OCI-LY1 (cell line): ENCODE results near the gene PRPF4.

ENCODE experiments used
- H2AFZ ChIP-seq: fragments of 200-600 bp; sonication (generic), shearing (Covaris generic); 2 replicates; pipeline ENCODE4 v1.6.0; 2014; ENCODE audit warnings: antibody characterized with exemption, mild to moderate bottlenecking, low read length
- H3F3A ChIP-seq: fragments of 200-600 bp; sonication (generic), shearing (Covaris generic); 2 replicates; pipeline ENCODE4 v1.6.0; 2014; ENCODE audit warnings: mild to moderate bottlenecking, antibody characterized with exemption, low read length, moderate library complexity; ENCODE audit not compliant: insufficient read depth
- H3K27ac ChIP-seq: fragments of 200-600 bp; sonication (generic); 2 replicates; pipeline ENCODE4 v1.5.1; 2014; ENCODE audit warnings: low read length, mixed run types, mild to moderate bottlenecking, low read depth; ENCODE audit not compliant: poor library complexity, severe bottlenecking
- H3K27me3 ChIP-seq: fragments of 200-600 bp; sonication (generic); 2 replicates; pipeline ENCODE4 v1.6.0; 2014; ENCODE audit warnings: antibody characterized with exemption, mild to moderate bottlenecking, low read length, moderate library complexity; ENCODE audit not compliant: insufficient read depth
- H3K36me3 ChIP-seq: fragments of 200-600 bp; sonication (generic); 2 replicates; pipeline ENCODE4 v1.6.1; 2014; ENCODE audit warnings: mild to moderate bottlenecking, antibody characterized with exemption, low read length, moderate library complexity, mixed read lengths; ENCODE audit not compliant: insufficient read depth
- H3K4me1 ChIP-seq: fragments of 200-600 bp; sonication (generic); 2 replicates; pipeline ENCODE4 v1.5.1; 2014; ENCODE audit warnings: mild to moderate bottlenecking, low read length, moderate library complexity; ENCODE audit not compliant: insufficient read depth, severe bottlenecking
- H3K4me2 ChIP-seq: fragments of 200-600 bp; sonication (generic), shearing (Covaris generic); 2 replicates; pipeline ENCODE4 v1.6.1; 2014; ENCODE audit warnings: low read length
- H3K4me3 ChIP-seq: fragments of 200-600 bp; sonication (generic); 2 replicates; pipeline ENCODE4 v1.5.1; 2014; ENCODE audit warnings: low read length, low read depth, mild to moderate bottlenecking, mixed read lengths; ENCODE audit not compliant: poor library complexity, severe bottlenecking
- H3K79me2 ChIP-seq: fragments of 200-600 bp; shearing (Covaris generic); 2 replicates; pipeline ENCODE4 v1.6.1; 2016; ENCODE audit warnings: mixed run types, low read length, mixed read lengths; ENCODE audit not compliant: insufficient read depth
- H3K9ac ChIP-seq: fragments of 200-600 bp; sonication (generic), shearing (Covaris generic); 2 replicates; pipeline ENCODE4 v1.6.1; 2014; ENCODE audit warnings: mild to moderate bottlenecking, low read length, mixed read lengths
- H3K9me2 ChIP-seq: fragments of 200-600 bp; sonication (generic), shearing (Covaris generic); 2 replicates; pipeline ENCODE4 v1.6.1; 2014; ENCODE audit warnings: low read depth, mild to moderate bottlenecking, low read length, mixed read lengths
- H3K9me3 ChIP-seq: fragments of 200-600 bp; shearing (Covaris generic); 2 replicates; pipeline ENCODE4 v1.6.1; 2014; ENCODE audit warnings: low read length, mixed read lengths
- H4K20me1 ChIP-seq: fragments of 200-600 bp; sonication (generic), shearing (Covaris generic); 2 replicates; pipeline ENCODE4 v1.6.0; 2016; ENCODE audit warnings: mild to moderate bottlenecking, low read length; ENCODE audit not compliant: insufficient read depth
- EZH2 ChIP-seq: fragments of 200-600 bp; sonication (generic), shearing (Covaris generic); IDR thresholded peaks from 2 replicates; pipeline ENCODE4 v1.8.0; 2017; ENCODE audit warnings: borderline replicate concordance, mixed run types, mild to moderate bottlenecking, antibody characterized with exemption, low read length, moderate library complexity, mixed read lengths
- TF ChIP-seq, protein P1 (sequence below): fragments of 200-600 bp; sonication (generic), shearing (Covaris generic); IDR thresholded peaks from 2 replicates; pipeline ENCODE4 v1.5.1; 2017; ENCODE audit warnings: mild to moderate bottlenecking, antibody characterized with exemption, low read length, moderate library complexity, mixed read lengths

PRPF4 gene

DNA sequence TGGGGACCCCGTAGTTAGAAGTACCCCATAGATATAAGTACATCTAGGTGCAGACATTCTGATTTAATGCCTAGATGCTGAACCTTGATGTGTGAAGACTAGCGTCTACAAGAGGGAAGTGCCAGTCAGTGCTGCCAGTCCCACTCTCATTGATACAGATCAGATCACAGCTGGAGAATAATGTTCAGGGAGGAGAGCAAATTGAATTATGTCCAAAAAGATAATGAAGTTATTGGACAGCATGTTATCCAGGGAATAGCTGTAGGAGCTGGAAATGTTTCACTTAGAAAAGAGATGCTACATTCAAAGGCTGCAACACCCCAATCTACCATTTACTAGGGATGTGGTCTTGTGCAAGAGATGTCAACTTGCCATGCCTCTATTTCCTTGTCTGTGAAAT, 43.6 kb downstream of the PRPF4 start:
- no peak overlapping the region for H3K9ac ChIP-seq
- H3K4me1 ChIP-seq = no peaks in the 10 kb centered on the region
- no peaks in the 10 kb centered on the region for H3K36me3 ChIP-seq
- no peak overlapping the region for H2AFZ ChIP-seq
- H3K27me3 ChIP-seq = peaks cover 4% of the 10 kb centered on the region; the same call in 1 of the 2 replicates
- no peaks in the 10 kb centered on the region for H3K79me2 ChIP-seq
- no peaks in the 10 kb centered on the region for H3K9me3 ChIP-seq
- no peak for TF ChIP-seq EZH2
- TF ChIP-seq, protein P1, sequence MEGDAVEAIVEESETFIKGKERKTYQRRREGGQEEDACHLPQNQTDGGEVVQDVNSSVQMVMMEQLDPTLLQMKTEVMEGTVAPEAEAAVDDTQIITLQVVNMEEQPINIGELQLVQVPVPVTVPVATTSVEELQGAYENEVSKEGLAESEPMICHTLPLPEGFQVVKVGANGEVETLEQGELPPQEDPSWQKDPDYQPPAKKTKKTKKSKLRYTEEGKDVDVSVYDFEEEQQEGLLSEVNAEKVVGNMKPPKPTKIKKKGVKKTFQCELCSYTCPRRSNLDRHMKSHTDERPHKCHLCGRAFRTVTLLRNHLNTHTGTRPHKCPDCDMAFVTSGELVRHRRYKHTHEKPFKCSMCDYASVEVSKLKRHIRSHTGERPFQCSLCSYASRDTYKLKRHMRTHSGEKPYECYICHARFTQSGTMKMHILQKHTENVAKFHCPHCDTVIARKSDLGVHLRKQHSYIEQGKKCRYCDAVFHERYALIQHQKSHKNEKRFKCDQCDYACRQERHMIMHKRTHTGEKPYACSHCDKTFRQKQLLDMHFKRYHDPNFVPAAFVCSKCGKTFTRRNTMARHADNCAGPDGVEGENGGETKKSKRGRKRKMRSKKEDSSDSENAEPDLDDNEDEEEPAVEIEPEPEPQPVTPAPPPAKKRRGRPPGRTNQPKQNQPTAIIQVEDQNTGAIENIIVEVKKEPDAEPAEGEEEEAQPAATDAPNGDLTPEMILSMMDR = no peak
- no peaks in the 10 kb centered on the region for H4K20me1 ChIP-seq
- no peaks in the 10 kb centered on the region for H3K9me2 ChIP-seq
- H3K4me2 ChIP-seq = no peak overlapping the region
- no peaks in the 10 kb centered on the region for H3F3A ChIP-seq
- no peak overlapping the region for H3K4me3 ChIP-seq
- H3K27ac ChIP-seq = no peak overlapping the region

DNA sequence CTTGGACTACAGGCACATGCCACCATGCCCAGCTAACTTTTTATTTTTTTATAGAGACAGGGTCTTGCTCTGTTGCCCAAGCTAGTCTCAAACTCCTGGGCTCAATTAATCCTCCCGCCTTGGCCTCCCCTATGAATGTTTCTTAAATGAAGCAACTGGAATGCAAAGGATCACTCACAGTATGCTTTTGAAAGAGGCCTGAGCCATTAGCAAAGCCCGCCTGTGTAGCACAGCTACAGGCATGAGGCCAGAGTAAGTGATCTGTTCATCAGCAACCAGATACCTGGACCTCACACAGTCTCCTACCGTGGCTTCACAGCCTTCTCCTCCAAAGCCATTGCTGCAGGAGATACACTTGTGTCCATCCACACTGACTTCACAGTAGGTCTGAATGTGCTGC, 44.6 kb downstream of the PRPF4 start:
- no peaks in the 10 kb centered on the region for H4K20me1 ChIP-seq
- H3K27ac ChIP-seq = no peak overlapping the region
- no peaks in the 10 kb centered on the region for H3F3A ChIP-seq
- H3K79me2 ChIP-seq = no peaks in the 10 kb centered on the region
- H3K36me3 ChIP-seq = no peaks in the 10 kb centered on the region
- no peak overlapping the region for H3K9ac ChIP-seq
- no peak overlapping the region for H3K4me2 ChIP-seq
- TF ChIP-seq, protein P1 = no peak
- TF ChIP-seq EZH2 = no peak
- H3K9me2 ChIP-seq = no peaks in the 10 kb centered on the region
- H2AFZ ChIP-seq = no peak overlapping the region
- no peaks in the 10 kb centered on the region for H3K9me3 ChIP-seq
- H3K4me3 ChIP-seq = no peak overlapping the region
- peaks cover 4% of the 10 kb centered on the region; the same call in 1 of the 2 replicates for H3K27me3 ChIP-seq
- H3K4me1 ChIP-seq = no peaks in the 10 kb centered on the region

DNA sequence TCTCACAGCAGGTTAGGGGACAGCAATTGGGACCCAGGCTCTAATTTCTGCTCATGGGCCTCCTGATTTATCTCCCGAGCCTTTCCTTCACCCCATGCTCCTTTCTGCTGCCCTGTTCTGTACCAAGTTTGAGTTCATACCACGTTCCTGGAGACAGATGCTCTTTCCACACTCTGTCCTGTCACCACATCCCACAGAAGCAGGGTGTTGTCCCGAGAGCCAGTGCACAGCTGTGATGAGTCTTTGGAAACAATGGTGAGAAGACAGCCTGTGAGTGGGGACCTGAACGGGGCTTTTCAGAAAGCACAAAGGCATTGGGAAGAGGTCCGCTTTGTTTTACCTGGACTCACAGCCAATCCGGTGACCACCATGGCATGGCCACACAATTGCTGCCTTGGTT, 47.2 kb downstream of the PRPF4 start:
- Histone ChIP-seq H3K4me2 (no peak overlapping the region), H3K9me2 (no peaks in the 10 kb centered on the region), H3K27ac (no peak overlapping the region), H3K36me3 (no peaks in the 10 kb centered on the region), H2AFZ (no peak overlapping the region), H3F3A (no peaks in the 10 kb centered on the region), H3K79me2 (no peaks in the 10 kb centered on the region), H3K9me3 (no peaks in the 10 kb centered on the region), H3K27me3 (peaks cover 4% of the 10 kb centered on the region; the same call in 1 of the 2 replicates), H3K4me1 (no peaks in the 10 kb centered on the region), H3K4me3 (no peak overlapping the region), H4K20me1 (no peaks in the 10 kb centered on the region), H3K9ac (no peak overlapping the region)
- no peak for TF ChIP-seq EZH2
- TF ChIP-seq, protein P1 = no peak
